ENCODE data around the gene ZNF93. TPM values are rescaled to one million over a fixed set of nuclear protein-coding genes. Genes with fewer than 3 reads are reported as not detected.
"Not testable (repeated sequence)": the region's sequence is repeated elsewhere in the genome, so short reads cannot be mapped to it uniquely, and the experiment has no call there.

The ZNF93 gene
- polyA plus RNA-seq, 10 donors, result 7.5 to 15.4 (median 10.7) TPM

DNA sequence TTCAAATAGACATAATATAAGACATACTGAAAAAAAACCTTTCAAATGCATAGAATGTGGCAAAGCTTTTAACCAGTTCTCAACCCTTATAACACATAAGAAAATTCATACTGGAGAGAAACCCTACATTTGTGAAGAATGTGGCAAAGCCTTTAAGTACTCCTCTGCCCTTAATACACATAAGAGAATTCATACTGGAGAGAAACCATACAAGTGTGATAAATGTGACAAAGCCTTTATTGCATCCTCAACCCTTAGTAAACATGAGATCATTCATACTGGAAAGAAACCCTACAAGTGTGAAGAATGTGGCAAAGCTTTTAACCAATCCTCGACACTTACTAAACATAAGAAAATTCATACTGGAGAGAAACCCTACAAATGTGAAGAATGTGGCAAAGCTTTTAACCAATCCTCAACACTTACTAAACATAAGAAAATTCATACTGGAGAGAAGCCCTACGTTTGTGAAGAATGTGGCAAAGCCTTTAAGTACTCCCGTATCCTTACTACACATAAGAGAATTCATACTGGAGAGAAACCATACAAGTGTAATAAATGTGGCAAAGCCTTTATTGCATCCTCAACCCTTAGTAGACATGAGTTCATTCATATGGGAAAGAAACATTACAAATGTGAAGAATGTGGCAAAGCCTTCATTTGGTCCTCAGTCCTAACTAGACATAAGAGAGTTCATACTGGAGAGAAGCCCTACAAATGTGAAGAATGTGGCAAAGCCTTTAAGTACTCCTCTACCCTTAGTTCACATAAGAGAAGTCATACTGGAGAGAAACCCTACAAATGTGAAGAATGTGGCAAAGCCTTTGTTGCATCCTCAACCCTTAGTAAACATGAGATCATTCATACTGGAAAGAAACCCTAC, 32.9 kb downstream of the ZNF93 start:
- DNase-seq, result not testable (repeated sequence)

DNA sequence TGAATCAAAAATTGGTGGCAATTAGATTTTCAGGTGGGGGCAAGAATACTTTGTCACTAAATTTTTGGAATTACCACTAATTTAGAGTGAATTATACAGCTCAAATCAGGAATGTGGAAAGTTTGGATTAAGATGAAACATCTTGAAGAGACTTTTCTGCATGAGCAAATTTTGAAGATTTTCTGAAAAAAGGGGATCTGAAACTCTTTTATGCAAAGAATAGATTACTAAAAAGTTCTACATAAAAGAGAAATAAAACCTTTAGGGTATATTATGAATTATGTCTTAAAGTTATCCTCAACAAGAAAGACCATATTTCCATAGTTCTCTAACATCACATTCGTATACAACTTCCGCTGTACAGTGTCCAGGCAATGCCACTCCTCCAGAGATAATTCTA, 36.7 kb downstream of the ZNF93 start:
- no peak for DNase-seq

DNA sequence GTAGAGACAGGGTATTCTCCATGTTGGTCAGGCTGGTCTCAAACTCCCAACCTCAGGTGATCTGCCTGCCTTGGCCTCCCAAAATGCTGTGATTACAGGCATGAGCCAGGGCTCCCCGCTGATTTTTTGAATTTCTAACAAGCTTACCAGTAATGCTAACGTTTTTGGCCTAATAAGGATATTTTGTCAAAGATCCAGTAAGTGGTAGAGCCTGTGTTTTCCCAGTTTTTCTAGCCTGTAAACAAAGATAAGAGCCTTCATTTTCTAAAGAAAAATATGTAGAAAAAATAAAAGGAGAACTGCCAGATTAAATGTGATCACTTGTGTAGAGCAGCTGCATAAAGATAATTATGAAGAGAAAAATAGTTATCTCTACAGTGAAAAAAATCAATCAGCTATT, 37.7 kb downstream of the ZNF93 start:
- no peak for DNase-seq

DNA sequence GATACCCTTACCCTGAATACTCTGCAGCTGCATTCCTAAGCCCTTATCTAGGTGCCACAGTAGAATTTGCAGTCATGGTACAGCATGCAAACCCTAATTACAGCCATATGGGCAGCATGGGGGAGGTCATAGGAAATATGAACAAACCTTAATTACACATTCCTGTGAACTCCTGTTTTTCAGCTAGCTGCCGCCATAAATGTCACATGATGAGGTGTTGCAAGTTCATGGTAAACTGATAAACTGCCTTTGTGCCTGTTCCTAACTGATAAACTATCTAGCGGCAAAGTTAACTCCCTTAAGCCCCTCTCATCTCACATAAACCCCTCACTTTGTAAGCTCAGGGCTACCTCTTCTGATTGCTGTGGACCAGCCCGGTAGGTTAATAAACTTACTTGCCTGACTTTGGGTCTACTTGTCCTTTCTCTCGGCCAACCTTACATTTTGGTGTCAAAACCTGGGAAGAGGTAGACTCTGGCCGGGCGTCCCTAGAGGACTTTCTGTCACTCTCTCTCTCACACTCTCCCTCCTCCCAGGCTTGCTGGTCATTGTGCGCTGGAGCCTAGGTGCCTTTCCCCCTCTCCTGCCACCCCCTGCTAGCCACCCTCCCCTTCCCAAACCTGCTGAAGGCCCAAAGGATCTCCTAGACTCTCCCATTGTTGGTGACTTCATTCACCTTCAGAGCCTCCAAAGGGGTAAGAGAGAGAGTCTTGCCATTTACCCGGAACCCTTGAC, 43.3 kb downstream of the ZNF93 start:
- DNase-seq, result no peak

GRCh38 chr19:19944583-19944880, 43.8 kb downstream of the ZNF93 start:
- DNase-seq, result no peak

DNA sequence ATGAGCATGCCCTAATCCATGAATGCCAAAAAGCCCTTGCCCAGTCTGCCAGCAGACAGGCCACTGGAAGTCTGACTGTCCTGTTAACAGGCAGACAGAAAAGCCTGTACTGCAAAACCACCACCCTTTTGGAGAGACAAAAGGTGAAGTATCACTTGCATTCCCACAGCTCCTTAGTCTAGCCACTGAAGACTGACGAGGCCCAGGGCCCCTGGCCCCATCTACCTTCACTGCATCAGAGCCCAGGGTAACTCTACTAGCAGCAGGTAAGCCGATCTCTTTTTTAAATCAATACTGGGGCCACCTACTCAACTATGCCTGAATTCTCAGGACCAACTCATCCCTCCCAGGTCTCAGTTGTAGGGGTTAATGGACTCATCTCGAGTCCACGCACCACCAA, 45.5 kb downstream of the ZNF93 start:
- DNase-seq, result no peak

DNA sequence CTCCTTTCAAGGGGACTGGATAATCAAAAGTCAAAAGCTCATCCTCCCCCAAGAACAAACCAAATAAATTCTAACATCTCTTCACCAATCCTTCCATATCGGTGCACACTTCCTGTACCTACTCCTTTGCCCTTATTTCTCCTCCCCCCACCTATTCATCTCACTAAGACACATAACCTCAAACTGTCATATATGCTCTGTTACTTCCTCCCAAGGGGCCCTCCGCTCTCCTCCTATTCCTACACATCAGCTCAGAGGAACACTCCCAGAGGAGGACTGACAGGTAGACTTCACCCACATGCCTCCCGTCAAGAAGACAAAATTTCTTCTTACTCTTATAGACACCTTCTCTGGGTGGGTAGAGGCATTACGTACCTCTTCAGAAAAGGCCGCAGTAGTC, 48.1 kb downstream of the ZNF93 start:
- no peak for DNase-seq

GRCh38 chr19:19955208-19955607, 54.5 kb downstream of the ZNF93 start:
- no peak for DNase-seq

GRCh38 chr19:19956434-19957075, 55.8 kb downstream of the ZNF93 start:
- DNase-seq, result peak in 2 of 3 donors; percentile 6 to 19

DNA sequence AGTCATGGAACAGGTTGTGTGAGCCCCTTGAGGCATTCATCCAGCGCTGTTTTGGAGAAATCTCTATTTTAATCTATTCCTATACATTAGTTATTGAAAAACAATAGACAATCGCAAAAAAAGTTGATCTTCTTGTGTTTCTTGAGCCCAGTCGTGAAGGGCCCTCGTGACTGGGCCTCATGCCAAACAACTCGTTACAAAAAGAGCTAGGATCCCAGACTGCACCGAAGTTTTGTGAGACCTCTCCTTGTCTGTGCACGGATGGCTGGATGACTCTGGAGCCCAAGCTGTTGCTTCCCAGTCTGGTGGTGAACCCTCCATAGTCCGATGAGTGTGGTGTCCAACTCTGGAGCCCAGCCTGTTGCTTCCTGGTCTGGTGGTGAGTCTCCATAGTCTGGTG, 57.0 kb downstream of the ZNF93 start:
- DNase-seq, result not testable (repeated sequence)

GRCh38 chr19:19959151-19959799, 58.5 kb downstream of the ZNF93 start:
- DNase-seq, result peak; percentile 50 to 82 (median 76)

- DNase-seq, result no peak
These were observed 63.7 kb downstream of the ZNF93 start for GRCh38 chr19:19964416-19964815.

DNA sequence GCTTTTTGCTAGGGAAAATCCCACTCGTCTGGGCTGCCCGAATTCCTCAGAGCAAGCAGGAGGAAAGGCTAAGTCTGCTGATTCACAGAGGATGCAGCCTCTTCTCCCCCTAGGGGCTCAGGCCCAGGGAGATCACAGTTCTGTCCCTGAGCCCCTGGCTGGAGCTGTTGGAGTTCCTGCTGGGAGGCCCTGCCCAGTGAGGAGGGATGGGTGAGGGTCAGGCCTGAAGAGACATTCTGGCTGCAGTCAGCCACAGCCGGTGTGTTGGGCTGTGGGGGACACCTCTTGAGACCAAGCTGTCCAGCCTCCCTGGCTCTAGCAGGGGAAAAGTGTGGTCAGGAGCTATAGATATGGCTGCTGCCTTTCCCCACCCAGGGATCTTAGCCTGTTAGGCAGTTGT, 65.4 kb downstream of the ZNF93 start:
- not testable (repeated sequence) for DNase-seq

DNA sequence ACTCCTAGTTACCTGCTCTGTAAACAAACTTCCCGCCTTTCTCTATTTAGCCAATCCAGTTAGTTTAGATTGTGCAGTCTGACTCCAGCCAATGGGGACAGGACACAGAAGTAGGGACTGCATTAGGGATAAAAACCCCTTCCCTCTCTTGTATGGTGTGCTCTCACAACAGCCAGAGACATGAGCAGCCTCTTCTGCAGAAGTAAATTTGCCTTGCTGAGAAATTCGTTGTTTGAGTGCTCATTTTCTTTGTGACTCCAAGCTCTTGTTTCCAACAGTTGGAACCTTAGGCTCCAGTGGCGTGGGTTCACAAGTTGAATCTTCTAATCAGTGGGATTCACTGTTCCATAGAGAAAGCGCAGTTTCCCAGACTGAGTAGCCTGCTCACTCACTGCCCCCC, 66.1 kb downstream of the ZNF93 start:
- no peak for DNase-seq

Other genes starting within 250 kb of the ZNF93 start
- 10 to 100 TPM; 16.8 to 32.3 (median 26.9) TPM for gene ATP13A1, start 237.3 kb upstream of the ZNF93 start, polyA plus RNA-seq (ENCODE audit: insufficient read length in 10 of 10)
- gene ZNF101, start 232.1 kb upstream of the ZNF93 start, polyA plus RNA-seq (ENCODE audit: insufficient read length in 10 of 10), result 1 to 10 TPM; 4.8 to 8.2 (median 6.9) TPM
- 1 to 10 TPM; 4.2 to 6.0 (median 5.2) TPM for gene ZNF14, start 167.8 kb upstream of the ZNF93 start, polyA plus RNA-seq (ENCODE audit: insufficient read length in 10 of 10)
- 10 to 100 TPM; 11.7 to 22.9 (median 17.5) TPM for gene ZNF506, start 79.2 kb upstream of the ZNF93 start, polyA plus RNA-seq (ENCODE audit: insufficient read length in 10 of 10)
- 10 to 100 TPM; 11.3 to 18.4 (median 12.6) TPM for gene ZNF253, start 35.1 kb upstream of the ZNF93 start, polyA plus RNA-seq (ENCODE audit: insufficient read length in 10 of 10)
- 10 to 100 TPM in 1 of 10 donors, 1 to 10 TPM in 9; 3.9 to 11.6 (median 6.1) TPM for gene ZNF682, start 138.6 kb downstream of the ZNF93 start, polyA plus RNA-seq (ENCODE audit: insufficient read length in 10 of 10)
- gene ZNF90, start 177.1 kb downstream of the ZNF93 start, polyA plus RNA-seq (ENCODE audit: insufficient read length in 10 of 10), result 1 to 10 TPM; 2.8 to 7.4 (median 5.4) TPM

Data from muscle of back (tissue), 11 donors.